HepG2 (cell line): ENCODE data around the gene HAT1. TPM values are rescaled to one million over a fixed set of nuclear protein-coding genes. Genes with fewer than 3 reads are reported as not detected.

ENCODE experiments used
- AHR ChIP-seq: IDR thresholded peaks from 2 replicates; pipeline ENCODE4 v1.6.1; 2018; ENCODE audit warnings: missing genetic modification reagents, missing compliant biosample characterization
- GMEB2 ChIP-seq: IDR thresholded peaks from 2 replicates; pipeline ENCODE4 v1.6.1; 2016; ENCODE audit warnings: missing biosample characterization, missing genetic modification reagents, low read depth
- KLF9 ChIP-seq: IDR thresholded peaks from 2 replicates; pipeline ENCODE4 v1.6.1; 2016; ENCODE audit warnings: low read depth
- LRRFIP1 ChIP-seq: sonication (generic); formaldehyde crosslinking; conservative IDR thresholded peaks from 2 replicates; pipeline ENCODE4 v1.4.0; 2020; ENCODE audit warnings: missing genetic modification reagents
- POGZ ChIP-seq: sonication (generic); formaldehyde crosslinking; IDR thresholded peaks from 2 replicates; pipeline ENCODE4 v1.4.0; 2020; ENCODE audit warnings: mild to moderate bottlenecking, missing genetic modification reagents
- PRDM4 ChIP-seq: sonication (generic); formaldehyde crosslinking; IDR thresholded peaks from 2 replicates; pipeline ENCODE4 v1.9.0; 2021; ENCODE audit warnings: missing genetic modification reagents, borderline replicate concordance
- RNF219 ChIP-seq: sonication (generic); formaldehyde crosslinking; IDR thresholded peaks from 2 replicates; pipeline ENCODE4 v1.5.0; 2020; ENCODE audit warnings: mild to moderate bottlenecking, missing genetic modification reagents
- ZNF121 ChIP-seq: sonication (generic); formaldehyde crosslinking; IDR thresholded peaks from 2 replicates; pipeline ENCODE4 v1.5.0; 2020; ENCODE audit warnings: mild to moderate bottlenecking, missing genetic modification reagents
- ZNF326 ChIP-seq: sonication (generic); formaldehyde crosslinking; IDR thresholded peaks from 2 replicates; pipeline ENCODE4 v1.4.0; 2020; ENCODE audit warnings: missing genetic modification reagents, borderline replicate concordance
- ZNF512B ChIP-seq: sonication (generic); formaldehyde crosslinking; IDR thresholded peaks from 2 replicates; pipeline ENCODE4 v1.5.1; 2020; ENCODE audit warnings: missing genetic modification reagents, mild to moderate bottlenecking, borderline replicate concordance
- ZNF7 ChIP-seq: IDR thresholded peaks from 2 replicates; pipeline ENCODE4 v1.6.1; 2016; ENCODE audit warnings: missing biosample characterization, missing genetic modification reagents
- ZNF772 ChIP-seq: sonication (generic); formaldehyde crosslinking; IDR thresholded peaks from 2 replicates; pipeline ENCODE4 v1.5.0; 2020; ENCODE audit warnings: mild to moderate bottlenecking, missing genetic modification reagents
- ZNF790 ChIP-seq: sonication (generic); formaldehyde crosslinking; IDR thresholded peaks from 2 replicates; pipeline ENCODE4 v1.8.0; 2022; ENCODE audit warnings: missing genetic modification reagents, mild to moderate bottlenecking, borderline replicate concordance
- ZNF883 ChIP-seq: sonication (generic); formaldehyde crosslinking; IDR thresholded peaks from 2 replicates; pipeline ENCODE4 v1.5.1; 2020; ENCODE audit warnings: mild to moderate bottlenecking, missing genetic modification reagents; ENCODE audit errors: not compliant biosample characterization
- polyA plus RNA-seq, 8 experiments: library from polyadenylated mRNA; depleted of rRNA in 3 of 8; stranded (reverse) in 7 of 8; unstranded in 1 of 8; fragments of >200 nt; fragmentation: Illumina TruSeq in 4 of 8; extraction: Trizol in 4 of 8; gene quantifications; 2 replicates each; pipeline versions ENCODE4 v1.2.1 to v1.2.3, GENCODE V29; 2011 to 2016; ENCODE audit warnings: low read depth in 4 of 8, missing spikeins in 1 of 8, mixed read lengths in 1 of 8; ENCODE audit not compliant: insufficient read depth in 1 of 8
- total RNA-seq, 5 experiments: library from RNA; depleted of rRNA; stranded (reverse); fragments of >200 nt; fragmentation: Illumina TruSeq; extraction: Trizol; gene quantifications; 2 replicates each; pipeline ENCODE4 v1.2.3, GENCODE V29; 2016; ENCODE audit warnings: low read depth in 1 of 5

Gene HAT1
- total and polyA plus RNA-seq, 2 of the 13 experiments (the other 11 are each of a cell fraction or from before 2014, with no cell fraction given), result 45.4 to 119 TPM

GRCh38 chr2:171999604-172000469 lies 77.6 kb downstream of the HAT1 start, which contains the start of gene METAP1D (continued):
- TF ChIP-seq RNF219 (CRISPR knock-in tag), result no peak
- TF ChIP-seq POGZ (CRISPR knock-in tag), result peak; percentile 98
- TF ChIP-seq ZNF326 (CRISPR knock-in tag), result no peak
- 0 out of 2 replicates have a peak, but pooled peaks have one; percentile 18 for TF ChIP-seq KLF9 (CRISPR knock-in tag)
- TF ChIP-seq GMEB2, result peak; percentile 60; the same call in 1 of the 2 replicates
- TF ChIP-seq ZNF121 (CRISPR knock-in tag), result 0 out of 2 replicates have a peak, but pooled peaks have one; percentile 29
- no peak for TF ChIP-seq LRRFIP1
- 0 out of 2 replicates have a peak, but pooled peaks have one; percentile 22 for TF ChIP-seq PRDM4 (CRISPR knock-in tag)
- TF ChIP-seq ZNF883 (CRISPR knock-in tag), result peak; percentile 97
- peak; percentile 96; the same call in 1 of the 2 replicates for TF ChIP-seq AHR (CRISPR knock-in tag)
- TF ChIP-seq ZNF772 (CRISPR knock-in tag), result peak; percentile 94
- peak; percentile 85; the same call in 1 of the 2 replicates for TF ChIP-seq ZNF790
- TF ChIP-seq ZNF512B, result 0 out of 2 replicates have a peak, but pooled peaks have one; percentile 52
- TF ChIP-seq ZNF7 (CRISPR knock-in tag), result peak; percentile 60; the same call in 1 of the 2 replicates
